Colonic mucosa (tissue), 4 donors: Measurements from ENCODE around the gene F3. TPM values are rescaled to one million over a fixed set of nuclear protein-coding genes. Genes with fewer than 3 reads are reported as not detected.

Experiments used
- DNase-seq: peaks from one replicate; pipeline ENCODE4 v3.0.0-alpha.2; 2020
- H3K27ac ChIP-seq: fragments of 200-600 bp; one replicate; pipeline ENCODE4 v1.8.0; 2021
- H3K27me3 ChIP-seq: fragments of 200-600 bp; one replicate; pipeline ENCODE4 v1.8.0; 2021
- H3K36me3 ChIP-seq: fragments of 200-600 bp; one replicate; pipeline ENCODE4 v1.8.0; 2021
- H3K4me1 ChIP-seq: fragments of 200-600 bp; one replicate; pipeline ENCODE4 v1.8.0; 2021; ENCODE audit warnings: mild to moderate bottlenecking
- H3K4me3 ChIP-seq: fragments of 200-600 bp; one replicate; pipeline ENCODE4 v1.8.0; 2021
- H3K9ac ChIP-seq, 2 donors: one replicate each; pipeline ENCODE4 v1.7.0; 2013; ENCODE audit warnings: control low read depth in 2 of 2, low read depth in 2 of 2, low read length in 2 of 2
- H3K9me3 ChIP-seq: fragments of 200-600 bp; one replicate; pipeline ENCODE4 v1.8.0; 2021
- intact Hi-C: fragments of 100-400 bp; cut with DNase I; formaldehyde crosslinking; loops from one replicate; pipeline ENCODE4 v1.14.1; 2022
- total RNA-seq, 2 donors: library from RNA; stranded (reverse); fragmentation: NEBNext Ultra II Directional in 1 of 2; extraction: Animal tissue kit (Norgen Biotek cat#: 25700) in 1 of 2; gene quantifications; one replicate each; pipeline ENCODE4 v1.2.1, GENCODE V29; 2021
- TF ChIP-seq, protein P1 (sequence below): fragments of 200-600 bp; IDR thresholded peaks from one replicate; pipeline ENCODE4 v1.8.0; 2022; ENCODE audit warnings: antibody characterized with exemption, mild to moderate bottlenecking
- donor health status: healthy.
- donor health status: DM: no; HTN: no; CAD: no.
- donor health status: DM: no; HTN: no; CAD: no.

The F3 gene
- total RNA-seq, 2 donors from 2014 or later = 20.9 to 44.8 TPM

DNA sequence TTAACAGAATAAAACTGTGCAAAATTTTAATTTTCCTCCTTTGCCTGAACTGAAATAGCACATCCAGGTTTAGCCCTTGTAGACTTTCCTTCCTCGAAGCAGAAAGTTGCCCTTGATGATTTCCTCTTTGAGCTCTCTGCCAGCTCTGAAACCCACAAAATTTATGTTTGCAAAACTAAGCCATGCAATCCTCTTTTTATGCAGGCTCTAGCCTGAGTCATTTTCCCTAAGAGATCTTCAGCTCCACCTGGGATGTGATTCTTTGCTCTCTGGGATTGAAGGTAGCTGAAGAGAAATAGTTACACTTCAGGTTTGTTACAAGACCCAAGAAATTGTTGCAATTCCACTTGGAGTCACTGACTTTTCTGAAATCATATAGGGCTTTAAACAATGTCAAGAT lies 1.4 kb upstream of the F3 start:
- intact Hi-C loops = no loop called here
- Histone ChIP-seq H3K27me3 (no peaks in the 10 kb centered on the region), H3K36me3 (no peaks in the 10 kb centered on the region), H3K9ac (no peak overlapping the region), H3K9me3 (no peaks in the 10 kb centered on the region), H3K4me1 (no peaks in the 10 kb centered on the region), H3K4me3 (no peak overlapping the region), H3K27ac (peak overlapping the region; percentile 89)
- DNase-seq = no peak
- TF ChIP-seq, protein P1, sequence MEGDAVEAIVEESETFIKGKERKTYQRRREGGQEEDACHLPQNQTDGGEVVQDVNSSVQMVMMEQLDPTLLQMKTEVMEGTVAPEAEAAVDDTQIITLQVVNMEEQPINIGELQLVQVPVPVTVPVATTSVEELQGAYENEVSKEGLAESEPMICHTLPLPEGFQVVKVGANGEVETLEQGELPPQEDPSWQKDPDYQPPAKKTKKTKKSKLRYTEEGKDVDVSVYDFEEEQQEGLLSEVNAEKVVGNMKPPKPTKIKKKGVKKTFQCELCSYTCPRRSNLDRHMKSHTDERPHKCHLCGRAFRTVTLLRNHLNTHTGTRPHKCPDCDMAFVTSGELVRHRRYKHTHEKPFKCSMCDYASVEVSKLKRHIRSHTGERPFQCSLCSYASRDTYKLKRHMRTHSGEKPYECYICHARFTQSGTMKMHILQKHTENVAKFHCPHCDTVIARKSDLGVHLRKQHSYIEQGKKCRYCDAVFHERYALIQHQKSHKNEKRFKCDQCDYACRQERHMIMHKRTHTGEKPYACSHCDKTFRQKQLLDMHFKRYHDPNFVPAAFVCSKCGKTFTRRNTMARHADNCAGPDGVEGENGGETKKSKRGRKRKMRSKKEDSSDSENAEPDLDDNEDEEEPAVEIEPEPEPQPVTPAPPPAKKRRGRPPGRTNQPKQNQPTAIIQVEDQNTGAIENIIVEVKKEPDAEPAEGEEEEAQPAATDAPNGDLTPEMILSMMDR = no peak

DNA sequence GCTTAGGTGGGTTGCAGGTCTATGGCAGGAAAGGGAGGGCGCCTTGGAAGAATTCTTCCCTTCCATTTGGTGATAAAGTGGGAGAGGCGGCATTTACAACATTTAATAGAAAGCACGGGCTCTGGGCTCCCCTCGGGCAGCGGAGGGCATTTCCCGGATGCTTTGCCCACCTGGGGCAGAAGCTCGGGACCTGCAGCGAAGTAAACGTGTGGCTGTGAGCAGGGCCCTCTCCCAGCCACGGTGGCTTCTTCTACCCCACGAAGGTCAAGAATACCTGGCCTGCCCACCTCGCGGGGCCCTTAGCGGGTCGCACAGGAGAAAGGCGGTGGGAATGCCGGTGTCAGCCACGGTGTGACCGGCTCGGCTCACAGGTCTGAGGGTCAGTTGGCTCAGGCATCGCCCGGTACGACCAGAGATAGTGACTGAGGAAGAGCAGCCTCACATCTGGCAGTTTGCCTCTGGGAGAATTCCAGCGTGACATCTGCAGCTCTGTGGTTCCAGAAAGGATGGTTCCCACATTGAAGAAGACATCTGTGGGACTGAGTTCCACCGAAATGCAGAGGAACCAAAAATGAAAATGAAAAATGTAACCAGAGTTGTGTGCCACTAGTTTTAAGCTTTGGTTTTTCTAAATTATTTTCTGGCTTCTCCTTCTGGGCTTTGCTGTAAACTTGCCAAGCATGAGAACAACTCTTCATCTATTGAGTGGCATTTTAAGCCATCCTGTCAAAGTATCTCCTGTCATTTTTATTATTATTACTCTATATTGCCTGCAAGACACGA lies 720 bp upstream of the F3 start:
- Histone ChIP-seq H3K9ac (peak overlapping the region; percentile 83 to 84), H3K27ac (peak overlapping the region; percentile 89), H3K9me3 (no peaks in the 10 kb centered on the region), H3K4me1 (no peaks in the 10 kb centered on the region), H3K27me3 (no peaks in the 10 kb centered on the region), H3K4me3 (peak overlapping the region; percentile 96), H3K36me3 (no peaks in the 10 kb centered on the region)
- TF ChIP-seq, protein P1 = no peak
- peak; percentile 72 for DNase-seq
- intact Hi-C loops = no loop called here

DNA sequence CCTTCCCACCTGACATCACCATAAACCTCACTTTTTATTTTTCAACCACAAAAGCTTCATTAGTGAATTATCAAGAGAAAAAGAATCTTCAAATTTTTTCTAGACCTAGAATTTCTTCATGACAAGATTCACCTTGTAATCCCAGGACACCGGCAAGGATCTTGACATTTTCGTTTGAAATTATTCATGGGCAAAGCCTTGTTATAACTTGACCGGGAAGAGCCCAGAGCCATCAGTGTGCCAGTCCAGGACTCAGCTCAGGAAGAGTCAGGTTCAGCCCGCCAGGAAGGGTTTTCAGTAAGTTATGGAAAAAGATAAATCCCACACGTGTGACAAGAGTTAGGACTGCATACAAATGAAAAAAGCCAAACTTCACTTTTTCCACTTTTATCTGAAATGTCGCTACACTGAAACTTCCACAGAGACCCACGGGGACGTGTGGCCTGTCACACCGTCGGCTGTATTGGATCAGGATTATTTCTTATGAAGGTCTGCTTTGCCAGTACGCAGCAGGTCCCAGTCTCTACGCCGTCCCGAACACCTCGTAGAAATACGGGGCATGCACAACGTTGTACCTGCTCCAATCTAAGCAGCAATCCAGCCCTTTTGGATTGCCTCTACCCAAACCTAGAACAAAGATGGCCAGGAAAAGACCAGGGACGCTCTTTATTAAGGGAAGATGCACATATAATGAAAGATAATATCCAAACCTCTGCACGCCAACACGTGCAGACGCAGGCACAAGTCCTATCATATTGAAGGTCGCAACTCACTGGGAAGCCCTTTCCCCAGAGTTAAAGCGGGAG lies 916 bp downstream of the F3 start:
- TF ChIP-seq, protein P1 = no peak
- no peaks in the 10 kb centered on the region for H3K9me3 ChIP-seq
- H3K27me3 ChIP-seq = no peaks in the 10 kb centered on the region
- peak; percentile 29 for DNase-seq
- H3K9ac ChIP-seq = peak overlapping the region; percentile 68 to 85
- intact Hi-C loops = no loop called here
- peak overlapping the region; percentile 89 for H3K27ac ChIP-seq
- H3K36me3 ChIP-seq = no peaks in the 10 kb centered on the region
- no peaks in the 10 kb centered on the region for H3K4me1 ChIP-seq
- peak overlapping the region; percentile 96 for H3K4me3 ChIP-seq

DNA sequence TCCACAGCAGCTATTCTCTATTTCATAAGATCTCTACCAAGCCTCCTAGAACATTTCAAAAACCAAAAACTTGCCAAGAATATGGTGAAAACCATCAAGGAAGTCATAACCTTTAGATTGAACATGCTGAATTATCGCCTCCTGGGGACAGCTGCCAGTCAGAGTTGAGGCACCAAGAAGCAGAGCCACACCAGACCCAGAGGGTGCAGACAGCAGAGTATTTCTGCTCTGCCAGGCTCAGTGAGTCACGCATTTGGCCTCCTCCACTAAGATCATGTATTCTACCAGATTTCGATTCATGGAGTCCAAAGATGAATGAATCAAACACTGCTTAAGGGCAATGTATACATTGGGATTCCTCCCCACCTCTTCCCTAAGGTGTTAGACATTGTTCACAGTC lies 2.1 kb downstream of the F3 start:
- no peaks in the 10 kb centered on the region for H3K4me1 ChIP-seq
- no peak for DNase-seq
- H3K9ac ChIP-seq = no peak overlapping the region
- TF ChIP-seq, protein P1 = no peak
- no peaks in the 10 kb centered on the region for H3K9me3 ChIP-seq
- H3K27ac ChIP-seq = no peak overlapping the region
- no peak overlapping the region for H3K4me3 ChIP-seq
- H3K36me3 ChIP-seq = no peaks in the 10 kb centered on the region
- intact Hi-C loops = loop anchor here (10.0 kb wide), 1 partner anchor 145 kb away; no protein-coding TSS in a partner anchor
- H3K27me3 ChIP-seq = no peaks in the 10 kb centered on the region

DNA sequence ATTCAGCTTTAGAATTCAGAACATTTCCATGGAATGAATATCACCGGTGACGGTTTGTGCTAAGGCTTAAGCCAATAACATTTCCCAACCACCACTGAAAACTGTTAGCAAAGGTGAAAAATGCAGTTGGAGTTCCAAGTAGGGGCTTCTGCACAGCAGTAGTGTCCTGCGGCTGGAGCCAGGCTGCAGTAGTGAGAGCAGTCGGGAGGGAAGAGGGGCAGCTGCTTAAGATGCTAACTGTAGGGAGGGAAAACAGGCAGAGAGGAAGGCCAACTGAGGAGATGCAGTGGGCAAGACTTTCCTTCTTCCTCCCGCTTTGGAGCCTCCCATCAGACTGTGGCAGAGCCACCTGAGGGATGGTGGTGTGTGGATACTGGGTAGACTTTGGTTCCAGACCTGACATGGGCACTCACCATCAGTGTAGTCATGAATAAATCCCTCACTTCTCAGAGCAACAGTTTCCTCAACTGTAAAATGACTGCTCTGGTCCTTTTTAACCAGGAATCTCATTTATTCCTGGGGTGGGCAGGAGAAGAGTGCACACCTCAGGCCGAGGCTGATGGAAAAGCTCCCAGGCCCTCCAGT lies 3.2 kb downstream of the F3 start:
- intact Hi-C loops = loop anchor here (10.0 kb wide), 1 partner anchor 146 kb away; no protein-coding TSS in a partner anchor
- no peak overlapping the region for H3K9ac ChIP-seq
- H3K4me1 ChIP-seq = no peaks in the 10 kb centered on the region
- H3K9me3 ChIP-seq = no peaks in the 10 kb centered on the region
- H3K4me3 ChIP-seq = no peak overlapping the region
- H3K27me3 ChIP-seq = no peaks in the 10 kb centered on the region
- DNase-seq = no peak
- TF ChIP-seq, protein P1 = no peak
- H3K27ac ChIP-seq = no peak overlapping the region
- H3K36me3 ChIP-seq = no peaks in the 10 kb centered on the region
